Endothelial cell of umbilical vein (primary cell): ENCODE results near the gene DAZAP1. TPM values are rescaled to one million over a fixed set of nuclear protein-coding genes. Genes with fewer than 3 reads are reported as not detected.

ENCODE experiments used
- BruUV-seq: library from RNA; stranded (reverse); fragments of 400-500 nt; replicated peaks from 2 replicates; lab custom pipeline; 2021; lab: Mats Ljungman, UMichigan
- CTCF ChIA-PET: fragments of 300-600, 350-600 bp; sonication (Branson Sonifier 250); formaldehyde crosslinking; loops from one replicate; lab custom pipeline; 2021; ENCODE audit warnings: antibody characterized with exemption, inconsistent platforms; lab: Charles Lee
- POLR2A ChIA-PET: fragments of 300-600, 350-600 bp; sonication (Branson Sonifier 250); formaldehyde crosslinking; loops from one replicate; lab custom pipeline; 2021; ENCODE audit warnings: antibody characterized with exemption, inconsistent platforms; lab: Charles Lee
- DNase-seq: peaks from one replicate; pipeline ENCODE4 v3.0.0-alpha.2; 2011; ENCODE audit warnings: low read depth, low spot score
- FAIRE-seq: peaks from 2 replicates; lab custom pipeline; 2011; peaks lifted over from hg19 to GRCh38; lab: Jason Lieb, UNC
- H2AFZ ChIP-seq: 2 replicates; pipeline ENCODE4 v1.6.0; 2012; ENCODE audit warnings: low read depth, low read length, control low read depth, inconsistent platforms
- H3K27ac ChIP-seq: 2 replicates; pipeline ENCODE4 v1.5.1; 2011; ENCODE audit warnings: low read depth, mild to moderate bottlenecking, control low read depth, low read length, moderate library complexity; ENCODE audit not compliant: insufficient read depth
- H3K27me3 ChIP-seq, 2 experiments: 2 replicates each; pipeline versions ENCODE4 v1.6.0 to v1.6.1; 2011; ENCODE audit warnings: low read length in 2 of 2, mixed read lengths in 1 of 2; ENCODE audit not compliant: control insufficient read depth in 2 of 2, insufficient read depth in 2 of 2
- H3K36me3 ChIP-seq, 2 experiments: 2 replicates in 1 of 2; 3 replicates in 1 of 2; pipeline ENCODE4 v1.5.1; 2011; ENCODE audit warnings: low read length in 2 of 2, mild to moderate bottlenecking in 1 of 2, moderate library complexity in 1 of 2; ENCODE audit not compliant: control insufficient read depth in 2 of 2, insufficient read depth in 2 of 2; ENCODE audit errors: extremely low read depth in 1 of 2
- H3K4me1 ChIP-seq: 3 replicates; pipeline ENCODE4 v1.5.1; 2011; ENCODE audit warnings: mild to moderate bottlenecking, low read length; ENCODE audit not compliant: control insufficient read depth, insufficient read depth; ENCODE audit errors: extremely low read depth
- H3K4me2 ChIP-seq: 2 replicates; pipeline ENCODE4 v1.6.1; 2011; ENCODE audit warnings: low read length, control low read depth, mixed read lengths; ENCODE audit not compliant: insufficient read depth
- H3K4me3 ChIP-seq, 3 experiments: fragments of 200-600 bp in 1 of 3; sonication (generic), shearing (Covaris generic) in 1 of 3; replicated peaks in 1 of 3; 2 replicates each; pipeline ENCODE4 v1.5.1; 2011 to 2016; ENCODE audit warnings: control low read depth in 3 of 3, low read length in 3 of 3, mild to moderate bottlenecking in 2 of 3, inconsistent platforms in 1 of 3, low read depth in 1 of 3, moderate library complexity in 1 of 3; ENCODE audit not compliant: insufficient read depth in 1 of 3
- H3K79me2 ChIP-seq: 2 replicates; pipeline ENCODE4 v1.6.0; 2012; ENCODE audit warnings: low read length, inconsistent platforms; ENCODE audit not compliant: control insufficient read depth, insufficient read depth
- H3K9ac ChIP-seq: replicated peaks from 2 replicates; pipeline ENCODE3; 2011; ENCODE audit warnings: low read length, control low read depth; ENCODE audit not compliant: insufficient read depth; ENCODE audit errors: extremely low read depth
- H3K9me1 ChIP-seq: replicated peaks from 3 replicates; pipeline ENCODE4 v1.6.0; 2011; ENCODE audit warnings: mild to moderate bottlenecking, low read length; ENCODE audit not compliant: control insufficient read depth, insufficient read depth; ENCODE audit errors: extremely low read depth
- H3K9me3 ChIP-seq: replicated peaks from 2 replicates; pipeline ENCODE4 v1.5.1; 2012; ENCODE audit warnings: low read length, inconsistent platforms; ENCODE audit not compliant: control insufficient read depth, insufficient read depth
- H4K20me1 ChIP-seq: replicated peaks from 2 replicates; pipeline ENCODE3; 2011; ENCODE audit warnings: mild to moderate bottlenecking, low read length; ENCODE audit not compliant: control insufficient read depth, insufficient read depth; ENCODE audit errors: extremely low read depth
- CTCF ChIP-seq, 2 donors: IDR thresholded peaks; 1 replicate in 1 of 2; 2 replicates in 1 of 2; pipeline ENCODE4 v1.5.1; 2011; ENCODE audit warnings: low read length in 2 of 2, mild to moderate bottlenecking in 2 of 2, moderate library complexity in 2 of 2, control low read depth in 1 of 2, inconsistent platforms in 1 of 2, low read depth in 1 of 2; ENCODE audit not compliant: insufficient read depth in 1 of 2; ENCODE audit errors: extremely low read depth in 1 of 2
- EZH2 ChIP-seq: IDR thresholded peaks from 2 replicates; pipeline ENCODE4 v1.6.1; 2012; ENCODE audit warnings: borderline replicate concordance, low read depth, mild to moderate bottlenecking, moderate library complexity, low read length, inconsistent platforms; ENCODE audit not compliant: severe bottlenecking
- GATA2 ChIP-seq: IDR thresholded peaks from 2 replicates; pipeline ENCODE4 v1.7.0; 2011; ENCODE audit warnings: low read depth, mild to moderate bottlenecking, moderate library complexity, mixed read lengths, low read length; ENCODE audit not compliant: insufficient read length, insufficient read depth
- MAX ChIP-seq: IDR thresholded peaks from 2 replicates; pipeline ENCODE4 v1.6.1; 2011; ENCODE audit not compliant: insufficient read depth, insufficient read length
- dilution Hi-C: fragments of 300-500 bp; cut with MboI; formaldehyde crosslinking; loops from one replicate; pipeline ENCODE4 v1.15.0; 2019; ENCODE audit warnings: low sequenced_read_pairs; ENCODE audit not compliant: extremely low pct_ligation_motif_present
- intact Hi-C: fragments of 100-400 bp; cut with micrococcal nuclease; formaldehyde crosslinking; loops from one replicate; pipeline ENCODE4 v1.10.0; 2022
- polyA plus RNA-seq, 4 experiments: library from polyadenylated mRNA; depleted of rRNA in 3 of 4; stranded (reverse) in 3 of 4; unstranded in 1 of 4; fragments of >200 nt; gene quantifications; 2 replicates each; pipeline versions ENCODE4 v1.2.1 to v1.2.3, GENCODE V29; 2011 to 2012; ENCODE audit warnings: missing spikeins in 1 of 4
- total RNA-seq: library from RNA; stranded (reverse); gene quantifications from 2 replicates; pipeline ENCODE4 v1.2.3, GENCODE V29; 2021

The DAZAP1 gene
- total and polyA plus RNA-seq, 2 donors (not counting 3 experiments of a cell fraction or from before 2014, with no cell fraction given): 50.1 to 187 TPM

- Histone ChIP-seq H3K9ac (no peak overlapping the region), H3K9me1 (no peaks in the 10 kb centered on the region), H3K4me3 (no peak overlapping the region), H4K20me1 (no peaks in the 10 kb centered on the region), H3K27me3 (peaks cover 27 to 39% of the 10 kb centered on the region in 2 experiments), H3K36me3 (peaks cover 3 to 5% of the 10 kb centered on the region in 2 experiments), H3K79me2 (peaks cover 1% of the 10 kb centered on the region), H3K4me2 (no peak overlapping the region), H3K4me1 (no peaks in the 10 kb centered on the region), H3K27ac (no peak overlapping the region), H2AFZ (no peak overlapping the region), H3K9me3 (no peaks in the 10 kb centered on the region)
- CTCF ChIA-PET: interaction anchor here (1.0 kb wide), 1 partner anchor 20 kb away, joined by 4 read pairs; no protein-coding TSS in a partner anchor
- intact Hi-C loops: no loop called here
- FAIRE-seq (no peak), DNase-seq (no peak)
- no TSS peak for BruUV-seq
- POLR2A ChIA-PET: no interaction called here
- dilution Hi-C loops: no loop called here
- TF ChIP-seq CTCF (IDR thresholded peaks at IDR 0.05; ENCODE audit: extremely low read depth in 1 of 2, insufficient read depth in 1 of 2, low read depth in 1 of 2, low read length in 2 of 2) (no peak), GATA2 (no peak), EZH2 (peak; percentile 99), MAX (no peak)
Observed at GRCh38 chr19:1446713-1447481, 39.5 kb downstream of the DAZAP1 start.
